ENCODE measurements around the gene HTR6.

DNA sequence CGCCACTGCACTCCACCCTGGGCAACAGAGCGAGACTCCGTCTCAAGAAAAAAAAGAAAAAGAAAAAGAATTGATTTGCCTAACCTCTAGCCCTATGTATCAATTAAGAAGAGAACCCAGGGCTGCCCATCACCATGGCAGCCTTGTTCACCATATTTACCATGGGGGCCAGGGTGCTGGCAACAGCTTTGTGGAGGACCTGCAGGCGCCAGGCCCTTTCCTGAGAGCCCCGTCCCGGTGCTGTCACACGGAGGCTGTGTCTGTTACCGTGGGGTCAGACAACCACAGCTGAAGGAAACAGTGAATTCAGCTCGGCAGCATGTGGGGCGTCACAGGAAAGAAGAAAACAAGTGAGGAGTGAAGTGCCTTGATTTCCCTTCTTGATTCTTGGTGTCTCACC is 27.1 kb upstream of the HTR6 start:
- TF ChIP-seq, protein P1, sequence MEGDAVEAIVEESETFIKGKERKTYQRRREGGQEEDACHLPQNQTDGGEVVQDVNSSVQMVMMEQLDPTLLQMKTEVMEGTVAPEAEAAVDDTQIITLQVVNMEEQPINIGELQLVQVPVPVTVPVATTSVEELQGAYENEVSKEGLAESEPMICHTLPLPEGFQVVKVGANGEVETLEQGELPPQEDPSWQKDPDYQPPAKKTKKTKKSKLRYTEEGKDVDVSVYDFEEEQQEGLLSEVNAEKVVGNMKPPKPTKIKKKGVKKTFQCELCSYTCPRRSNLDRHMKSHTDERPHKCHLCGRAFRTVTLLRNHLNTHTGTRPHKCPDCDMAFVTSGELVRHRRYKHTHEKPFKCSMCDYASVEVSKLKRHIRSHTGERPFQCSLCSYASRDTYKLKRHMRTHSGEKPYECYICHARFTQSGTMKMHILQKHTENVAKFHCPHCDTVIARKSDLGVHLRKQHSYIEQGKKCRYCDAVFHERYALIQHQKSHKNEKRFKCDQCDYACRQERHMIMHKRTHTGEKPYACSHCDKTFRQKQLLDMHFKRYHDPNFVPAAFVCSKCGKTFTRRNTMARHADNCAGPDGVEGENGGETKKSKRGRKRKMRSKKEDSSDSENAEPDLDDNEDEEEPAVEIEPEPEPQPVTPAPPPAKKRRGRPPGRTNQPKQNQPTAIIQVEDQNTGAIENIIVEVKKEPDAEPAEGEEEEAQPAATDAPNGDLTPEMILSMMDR (conservative IDR thresholded peaks at IDR 0.05; ENCODE audit: low read length), result no peak
- TF ChIP-seq EZH2phosphoT487 (IDR thresholded peaks at IDR 0.05; ENCODE audit: borderline replicate concordance, low read depth, low read length), result no peak

Data from OCI-LY7 (cell line).